GM12864 (cell line): ENCODE measurements around the gene HCK.
A peak's percentile ranks its signal among the peaks of the same experiment; 100 is the strongest.

ENCODE experiments used
- DNase-seq: peaks from one replicate; pipeline ENCODE4 v3.0.0-alpha.2; 2011; ENCODE audit warnings: low read depth
- H3K4me3 ChIP-seq: 2 replicates; pipeline ENCODE4 v1.5.1; 2011; ENCODE audit warnings: mild to moderate bottlenecking, low read depth, low read length, control low read depth
- TF ChIP-seq, protein P1 (sequence below): IDR thresholded peaks from 2 replicates; pipeline ENCODE4 v1.5.1; 2011; ENCODE audit warnings: low read depth, mild to moderate bottlenecking, moderate library complexity, low read length, control low read depth, inconsistent platforms; ENCODE audit errors: missing control alignments

The HCK gene

DNA sequence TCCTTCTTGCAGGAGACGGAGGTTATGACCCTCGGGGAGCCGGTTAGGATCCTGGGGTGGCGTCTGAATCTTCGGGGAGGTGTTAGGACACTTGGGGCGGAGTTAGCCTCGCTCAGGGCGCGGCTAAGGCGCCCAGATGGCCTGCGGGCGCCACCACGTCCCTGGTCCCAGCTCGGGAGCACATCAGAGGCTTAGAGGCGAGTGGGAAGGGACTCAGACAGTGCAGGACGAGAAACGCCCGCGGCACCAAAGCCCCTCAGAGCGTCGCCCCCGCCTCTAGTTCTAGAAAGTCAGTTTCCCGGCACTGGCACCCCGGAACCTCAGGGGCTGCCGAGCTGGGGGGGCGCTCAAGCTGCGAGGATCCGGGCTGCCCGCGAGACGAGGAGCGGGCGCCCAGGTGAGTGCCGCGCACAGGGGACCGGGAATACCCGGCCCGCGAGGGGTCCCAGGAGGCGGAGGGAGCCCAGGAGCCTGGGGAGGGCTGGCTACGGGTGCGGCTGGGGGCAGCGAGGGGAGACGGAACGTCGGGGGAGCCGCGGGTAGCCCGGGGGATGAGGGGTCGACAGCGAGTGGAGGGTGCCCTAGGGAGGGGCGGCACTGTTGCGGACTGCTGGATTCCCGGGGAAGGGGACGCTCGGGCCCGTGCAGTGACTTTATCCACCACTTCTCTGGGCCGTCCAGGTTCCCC, at the start of gene HCK:
TSS of gene HCK (plus strand) at position 153 of the 688 bp plus-strand sequence.
- TF ChIP-seq, protein P1, sequence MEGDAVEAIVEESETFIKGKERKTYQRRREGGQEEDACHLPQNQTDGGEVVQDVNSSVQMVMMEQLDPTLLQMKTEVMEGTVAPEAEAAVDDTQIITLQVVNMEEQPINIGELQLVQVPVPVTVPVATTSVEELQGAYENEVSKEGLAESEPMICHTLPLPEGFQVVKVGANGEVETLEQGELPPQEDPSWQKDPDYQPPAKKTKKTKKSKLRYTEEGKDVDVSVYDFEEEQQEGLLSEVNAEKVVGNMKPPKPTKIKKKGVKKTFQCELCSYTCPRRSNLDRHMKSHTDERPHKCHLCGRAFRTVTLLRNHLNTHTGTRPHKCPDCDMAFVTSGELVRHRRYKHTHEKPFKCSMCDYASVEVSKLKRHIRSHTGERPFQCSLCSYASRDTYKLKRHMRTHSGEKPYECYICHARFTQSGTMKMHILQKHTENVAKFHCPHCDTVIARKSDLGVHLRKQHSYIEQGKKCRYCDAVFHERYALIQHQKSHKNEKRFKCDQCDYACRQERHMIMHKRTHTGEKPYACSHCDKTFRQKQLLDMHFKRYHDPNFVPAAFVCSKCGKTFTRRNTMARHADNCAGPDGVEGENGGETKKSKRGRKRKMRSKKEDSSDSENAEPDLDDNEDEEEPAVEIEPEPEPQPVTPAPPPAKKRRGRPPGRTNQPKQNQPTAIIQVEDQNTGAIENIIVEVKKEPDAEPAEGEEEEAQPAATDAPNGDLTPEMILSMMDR = peak; percentile 3
- H3K4me3 ChIP-seq = peak within 1 kb of the TSS; percentile 87
- no peak for DNase-seq

DNA sequence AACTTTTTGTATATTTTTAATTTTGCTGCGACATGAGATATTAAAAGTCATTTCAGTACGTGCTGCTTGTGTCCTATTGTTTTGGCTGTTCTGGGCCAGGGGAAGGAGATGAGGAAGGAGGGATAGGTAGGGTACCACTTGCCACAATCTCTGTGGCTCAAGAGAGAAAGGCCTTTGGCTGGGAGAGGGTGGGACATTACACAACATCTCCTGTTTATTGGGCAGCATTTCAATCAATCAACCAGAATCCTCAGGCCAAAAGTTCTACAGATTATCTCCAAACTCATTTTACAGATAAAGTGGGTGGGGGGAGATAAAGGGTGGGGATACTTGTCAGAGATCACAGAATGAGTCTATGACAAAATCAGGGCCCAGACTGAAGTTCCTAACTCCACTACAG, 48.7 kb upstream of the HCK start:
- TF ChIP-seq, protein P1 = no peak
- no peak for DNase-seq

DNA sequence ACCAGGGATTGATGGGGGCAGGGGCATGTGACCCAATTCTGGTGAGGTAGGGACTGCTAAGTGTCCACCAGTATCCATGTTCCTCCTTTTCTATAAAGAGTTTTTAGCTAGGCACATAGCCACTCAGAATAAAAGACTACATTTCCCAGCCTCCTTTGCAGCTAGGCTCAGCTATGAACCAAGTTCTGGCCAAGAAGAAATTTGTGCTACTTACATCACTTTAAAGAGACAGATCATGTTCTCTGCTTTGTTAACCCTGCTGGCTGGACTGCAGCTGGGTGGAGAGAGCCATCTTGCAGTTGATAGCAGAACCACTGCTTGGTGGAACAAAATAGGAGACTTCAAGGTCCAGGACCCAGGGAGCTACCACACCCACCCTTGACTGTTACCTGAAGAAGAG, 47.1 kb upstream of the HCK start:
- TF ChIP-seq, protein P1 = no peak
- DNase-seq = no peak
- no peak overlapping the region for H3K4me3 ChIP-seq

More for the DNA sequence above, 48.7 kb upstream of the HCK start:
- H3K4me3 ChIP-seq = no peak overlapping the region

DNA sequence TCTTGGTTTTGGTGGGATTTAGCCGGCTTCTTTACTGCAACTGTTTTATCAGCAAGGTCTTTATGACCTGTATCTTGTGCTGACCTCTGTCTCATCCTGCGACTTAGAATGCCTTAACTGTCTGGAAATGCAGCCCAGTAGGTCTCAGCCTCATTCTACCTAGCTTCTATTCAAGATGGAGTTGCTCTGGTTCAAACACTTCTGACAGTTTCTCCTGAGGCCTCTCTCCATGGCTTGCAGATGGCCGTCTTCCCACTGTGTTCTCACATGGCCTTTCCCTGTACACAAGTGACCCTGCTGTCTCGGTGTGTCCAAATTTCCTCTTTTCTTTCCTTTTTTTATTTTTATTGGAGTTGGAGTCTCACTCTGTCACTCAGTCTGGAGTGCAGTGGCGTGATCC, 46.0 kb upstream of the HCK start:
- TF ChIP-seq, protein P1 = no peak
- no peak overlapping the region for H3K4me3 ChIP-seq
- DNase-seq = no peak

DNA sequence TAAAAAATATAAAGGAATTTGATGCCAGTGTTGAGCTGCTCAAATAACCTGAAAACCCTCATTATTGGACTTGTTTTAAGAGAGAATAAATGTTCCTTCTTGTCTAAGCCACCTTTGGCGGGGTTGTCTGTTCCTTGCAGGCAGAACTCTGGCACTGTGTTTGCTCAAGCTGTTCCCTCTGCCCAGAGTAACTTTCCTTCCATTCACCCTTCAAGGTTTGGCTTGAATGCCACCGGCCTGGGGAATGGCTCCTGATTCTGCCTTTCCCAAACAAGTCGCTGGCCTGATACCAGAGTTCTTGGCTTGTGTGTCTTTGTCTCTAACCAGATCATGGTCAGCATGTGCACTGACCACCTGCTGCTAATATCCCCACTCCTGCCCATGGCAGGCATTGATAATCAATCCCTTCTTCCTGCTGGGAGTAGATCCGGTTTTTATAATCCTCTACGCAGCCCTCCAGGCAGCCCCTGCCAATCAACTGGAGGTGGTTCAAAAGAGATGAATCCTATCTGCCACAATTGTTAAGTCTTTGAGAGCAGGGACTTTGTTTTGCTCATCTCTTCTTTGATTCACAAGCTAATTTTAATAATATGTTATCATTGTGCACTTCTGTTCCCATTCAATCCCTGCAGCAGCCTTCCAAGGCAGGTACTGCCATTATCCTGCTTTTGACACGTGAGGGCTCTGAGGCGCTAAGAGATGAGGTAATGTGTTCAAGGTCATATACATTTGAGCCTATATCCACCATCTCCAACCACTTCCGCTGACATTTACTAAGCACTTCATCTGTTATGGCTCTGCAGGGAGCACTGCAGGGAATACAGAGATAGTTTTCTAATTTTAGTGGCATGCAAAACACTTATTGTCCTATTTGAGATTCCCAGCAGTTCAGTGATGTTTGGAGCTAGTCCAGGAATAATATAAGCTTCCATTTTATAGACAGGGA, 44.9 kb upstream of the HCK start:
- H3K4me3 ChIP-seq = no peak overlapping the region
- no peak for DNase-seq
- TF ChIP-seq, protein P1 = no peak

DNA sequence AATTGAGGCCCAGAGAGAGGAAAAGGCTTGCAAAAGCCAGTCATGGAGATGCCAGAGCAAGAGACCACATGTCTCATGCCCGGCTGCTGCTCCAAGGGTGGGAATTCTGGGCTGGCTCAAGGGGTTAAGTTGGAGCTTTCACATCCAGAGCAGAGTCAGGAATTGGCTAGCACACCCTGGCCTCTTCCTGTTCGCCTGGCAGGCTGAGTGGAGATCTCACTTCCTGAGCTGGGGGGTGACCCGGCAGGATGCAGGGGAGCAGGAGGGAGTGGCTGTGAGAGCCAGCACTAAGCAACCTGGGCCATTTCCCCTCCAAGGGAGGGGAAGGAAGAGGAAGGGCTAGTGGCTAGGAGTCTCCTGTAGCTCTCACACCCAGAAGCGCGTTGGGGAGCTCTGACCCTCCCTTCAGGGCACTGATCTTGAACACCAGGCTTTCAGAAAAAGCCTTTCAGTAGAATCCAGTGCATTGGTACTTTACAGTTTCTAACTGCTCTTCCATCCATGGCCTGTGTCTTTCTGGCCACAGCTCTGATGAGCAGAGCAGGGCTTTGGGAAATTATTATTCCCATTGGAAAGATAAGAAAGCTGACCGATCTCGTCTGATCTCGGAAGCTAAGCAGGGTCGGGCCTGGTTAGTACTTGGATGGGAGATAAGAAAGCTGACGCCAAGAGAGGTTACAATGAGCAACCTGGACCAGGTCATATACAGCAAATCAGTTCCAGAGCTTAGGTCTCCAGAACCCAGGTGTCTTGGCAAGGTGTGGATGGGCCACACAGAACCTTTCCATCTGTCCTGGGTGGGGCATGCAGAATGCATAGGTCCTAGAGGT, 44.0 kb upstream of the HCK start:
- DNase-seq = no peak

More for the DNA sequence above, 44.0 kb upstream of the HCK start:
- H3K4me3 ChIP-seq = no peak overlapping the region
- TF ChIP-seq, protein P1 = no peak
